ENCODE results near the gene GBP2. TPM values are rescaled to one million over a fixed set of nuclear protein-coding genes. Genes with fewer than 3 reads are reported as not detected.
"Not testable (repeated sequence)": the region's sequence is repeated elsewhere in the genome, so short reads cannot be mapped to it uniquely, and the experiment has no call there.

The GBP2 gene
- total RNA-seq, 1 donor from 2014 or later = 82.1 TPM

DNA sequence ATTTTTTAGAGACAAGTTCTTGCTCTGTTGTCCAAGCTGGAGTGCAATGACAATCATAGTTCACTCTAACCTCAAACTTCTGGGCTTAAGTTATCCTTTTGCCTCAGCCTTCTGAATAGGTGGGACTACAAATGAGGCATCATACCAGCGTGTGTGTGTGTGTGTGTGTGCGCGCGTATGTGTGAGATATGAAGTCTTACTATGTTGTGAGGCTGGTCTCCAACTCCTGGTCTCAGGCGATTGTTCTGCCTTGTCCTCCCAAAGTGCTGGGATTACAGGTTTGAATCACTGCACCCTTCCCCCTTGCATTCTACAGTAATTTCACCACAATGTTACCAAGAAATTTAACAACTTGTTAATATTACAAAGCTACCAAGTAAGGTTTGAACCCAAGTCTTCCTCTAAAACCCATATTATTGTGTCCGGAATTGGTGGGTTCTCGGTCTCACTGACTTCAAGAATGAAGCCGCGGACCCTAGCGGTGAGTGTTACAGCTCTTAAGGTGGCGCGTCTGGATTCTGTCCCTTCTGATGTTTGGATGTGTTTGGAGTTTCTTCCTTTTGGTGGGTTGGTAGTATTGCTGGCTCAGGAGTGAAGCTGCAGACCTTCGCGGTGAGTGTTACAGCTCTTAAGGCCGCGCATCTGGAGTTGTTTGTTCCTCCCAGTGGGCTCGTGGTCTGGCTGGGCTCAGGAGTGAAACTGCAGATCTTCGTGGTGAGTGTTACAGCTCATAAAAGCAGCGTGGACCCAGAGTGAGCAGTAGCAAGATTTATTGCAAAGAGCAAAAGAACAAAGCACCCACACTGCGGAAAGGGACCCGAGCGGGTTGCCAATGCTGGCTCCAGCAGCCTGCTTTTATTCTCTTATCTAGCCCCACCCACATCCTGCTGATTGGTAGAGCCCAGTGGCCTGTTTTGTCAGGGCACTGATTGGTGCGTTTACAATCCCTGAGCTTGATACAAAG is 970 bp upstream of the GBP2 start:
- peak; percentile 21 for DNase-seq (ENCODE audit: low read depth)

DNA sequence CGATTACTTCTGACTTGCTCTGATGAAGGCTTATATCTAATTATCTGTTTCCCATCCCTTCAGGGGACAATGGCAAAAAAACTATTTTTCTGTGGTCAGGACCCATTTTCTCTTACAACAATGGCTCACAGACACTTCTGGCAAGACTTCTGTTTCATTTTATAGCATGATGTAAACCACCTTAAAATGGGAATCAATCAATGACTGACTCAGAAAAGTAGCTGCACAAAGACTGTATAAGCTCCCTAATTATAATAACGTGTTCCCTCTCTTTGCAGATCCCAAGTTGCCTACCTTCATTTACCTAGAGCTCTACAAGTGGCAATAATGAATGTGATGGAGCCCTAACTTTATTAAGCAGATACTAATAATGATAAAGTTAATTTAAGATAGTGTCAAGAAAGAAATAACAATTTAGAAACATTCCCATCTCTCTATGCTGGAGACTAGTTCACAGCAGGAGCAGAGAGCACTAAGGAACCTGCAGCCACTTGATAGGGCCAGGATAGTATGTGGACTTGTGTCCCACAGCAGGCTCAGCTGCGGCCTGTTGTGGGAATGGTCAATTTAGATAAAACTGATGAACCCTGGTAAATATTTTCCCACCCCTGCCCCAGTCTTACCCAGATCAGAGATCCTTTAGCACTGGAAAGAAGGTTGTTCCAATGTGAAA is 538 bp downstream of the GBP2 start:
- DNase-seq (ENCODE audit: low read depth) = peak; percentile 7

- no peak for DNase-seq (ENCODE audit: low read depth)
Measured at GRCh38 chr1:89121641-89122040, 4.3 kb downstream of the GBP2 start.

GRCh38 chr1:89114662-89115061 is 11.3 kb downstream of the GBP2 start:
- no peak for DNase-seq (ENCODE audit: low read depth)

GRCh38 chr1:89112871-89113613 is 12.9 kb downstream of the GBP2 start:
- DNase-seq (ENCODE audit: low read depth) = no peak

DNA sequence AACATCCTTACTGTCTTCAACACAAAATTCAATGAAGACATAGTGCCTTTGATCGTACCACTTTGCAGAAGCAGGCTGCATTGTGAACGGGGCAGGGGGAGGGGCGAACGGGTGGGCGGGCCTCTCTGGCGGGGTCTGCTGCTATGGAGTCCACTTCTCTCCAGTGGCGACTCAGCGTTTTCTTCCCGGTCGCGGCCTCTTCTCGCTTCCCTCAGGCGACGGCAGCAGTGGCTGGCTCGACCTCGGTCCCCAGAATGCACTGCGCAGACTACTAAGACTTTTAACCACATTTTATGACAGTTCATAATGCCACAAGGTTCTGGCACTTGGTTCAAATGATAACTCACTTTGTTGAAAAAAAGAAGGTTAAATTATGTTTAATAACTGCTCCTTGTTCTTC is 21.2 kb downstream of the GBP2 start:
- no peak for DNase-seq (ENCODE audit: low read depth)

GRCh38 chr1:89104147-89104546 is 21.8 kb downstream of the GBP2 start:
- DNase-seq (ENCODE audit: low read depth) = no peak

- DNase-seq (ENCODE audit: low read depth) = no peak
Measured at GRCh38 chr1:89102021-89102420, 23.9 kb downstream of the GBP2 start.

- no peak for DNase-seq (ENCODE audit: low read depth)
Measured at GRCh38 chr1:89100412-89100811, 25.5 kb downstream of the GBP2 start.

GRCh38 chr1:89098857-89099256 is 27.1 kb downstream of the GBP2 start:
- no peak for DNase-seq (ENCODE audit: low read depth)

GRCh38 chr1:89095737-89096136 is 30.2 kb downstream of the GBP2 start:
- no peak for DNase-seq (ENCODE audit: low read depth)

DNA sequence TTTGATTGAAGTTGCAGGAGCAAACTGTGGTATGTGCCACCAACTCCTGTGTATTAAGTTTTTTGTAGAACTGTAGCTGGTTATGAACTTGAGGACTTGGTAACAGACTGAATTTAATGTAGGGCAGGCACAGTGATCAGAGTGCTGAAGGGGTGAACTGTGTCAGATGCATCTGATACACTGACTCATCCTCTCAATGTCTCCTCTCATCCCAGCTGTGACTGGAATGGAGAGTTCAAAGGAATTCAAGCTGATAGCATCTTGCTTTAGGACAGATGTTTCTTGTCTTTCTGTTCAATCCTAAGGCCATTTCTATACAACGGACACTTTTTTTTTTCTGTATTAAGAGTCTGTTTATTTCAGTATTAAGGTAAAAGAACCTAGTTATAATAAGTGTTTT is 36.0 kb downstream of the GBP2 start:
- DNase-seq (ENCODE audit: low read depth) = no peak

- DNase-seq (ENCODE audit: low read depth) = no peak
Measured at GRCh38 chr1:89088572-89088971, 37.3 kb downstream of the GBP2 start.

- no peak for DNase-seq (ENCODE audit: low read depth)
Measured at GRCh38 chr1:89087241-89087640, 38.7 kb downstream of the GBP2 start.

GRCh38 chr1:89085781-89086180 is 40.1 kb downstream of the GBP2 start:
- peak; percentile 70 for DNase-seq (ENCODE audit: low read depth)

DNA sequence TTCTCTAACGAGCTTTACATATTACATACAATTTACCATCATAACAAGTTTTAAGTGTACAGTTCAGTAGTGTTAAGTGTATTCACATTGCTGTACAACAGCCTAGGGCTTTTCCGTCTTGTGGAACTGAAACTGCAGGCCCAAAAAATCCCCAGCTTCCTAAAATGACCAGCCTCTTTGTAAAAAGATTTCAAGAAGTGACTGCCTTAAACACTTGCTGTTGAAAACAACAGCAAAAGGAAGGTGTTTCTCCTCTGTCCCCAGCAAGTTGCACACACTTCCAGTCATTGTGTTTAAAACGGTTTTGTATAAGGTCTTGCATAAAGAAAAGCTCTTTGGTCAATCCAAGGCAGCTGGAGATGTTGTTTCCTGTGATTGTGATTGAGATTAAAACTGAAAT is 44.9 kb downstream of the GBP2 start:
- DNase-seq (ENCODE audit: low read depth) = no peak

- DNase-seq (ENCODE audit: low read depth) = not testable (repeated sequence)
Measured at GRCh38 chr1:89080068-89080467, 45.8 kb downstream of the GBP2 start.

GRCh38 chr1:89072466-89073065 is 53.3 kb downstream of the GBP2 start:
- not testable (repeated sequence) for DNase-seq (ENCODE audit: low read depth)

DNA sequence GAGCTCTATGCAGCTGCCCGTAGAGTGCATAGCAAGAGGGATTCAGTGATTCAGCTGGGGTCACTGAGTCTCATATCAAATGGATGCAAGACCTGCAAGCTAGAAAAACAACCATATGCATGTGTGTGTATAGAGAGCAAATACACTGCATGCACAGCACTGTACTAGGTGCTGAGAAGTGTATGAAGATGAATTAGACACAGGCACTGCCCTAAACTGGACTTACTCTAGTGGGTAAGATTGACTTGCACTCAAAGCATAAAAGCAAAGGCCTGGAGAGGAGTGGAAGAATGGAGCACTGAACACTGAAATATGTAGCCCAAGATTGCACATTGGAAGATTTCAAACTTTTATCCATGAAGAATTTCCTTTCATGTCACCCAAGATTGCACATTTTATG is 55.4 kb downstream of the GBP2 start:
- no peak for DNase-seq (ENCODE audit: low read depth)

DNA sequence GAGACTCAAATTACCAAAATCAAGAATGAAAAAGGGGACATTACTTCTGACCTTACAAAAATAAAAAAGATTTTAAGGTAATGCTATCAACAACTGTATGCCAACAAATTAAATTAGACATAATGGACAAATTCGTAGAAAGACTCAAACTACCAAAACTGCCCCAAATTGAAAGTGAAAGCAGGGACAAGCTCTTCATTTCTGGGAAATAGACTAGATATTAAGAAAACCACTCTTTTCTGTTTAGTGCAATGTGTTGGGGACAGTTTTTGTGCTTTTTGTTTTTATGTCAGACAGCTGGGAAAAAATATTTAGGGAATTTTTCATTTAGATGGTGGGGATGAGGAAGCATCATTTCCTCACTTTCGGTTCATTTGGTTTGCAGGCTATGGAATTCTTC is 56.0 kb downstream of the GBP2 start:
- no peak for DNase-seq (ENCODE audit: low read depth)

GRCh38 chr1:89068291-89068690 is 57.6 kb downstream of the GBP2 start:
- DNase-seq (ENCODE audit: low read depth) = peak; percentile 84
